ENCODE measurements around the gene ZBTB32. TPM values are rescaled to one million over a fixed set of nuclear protein-coding genes. Genes with fewer than 3 reads are reported as not detected.

The ZBTB32 gene
- total RNA-seq, 1 experiment from 2014 or later = not detected

DNA sequence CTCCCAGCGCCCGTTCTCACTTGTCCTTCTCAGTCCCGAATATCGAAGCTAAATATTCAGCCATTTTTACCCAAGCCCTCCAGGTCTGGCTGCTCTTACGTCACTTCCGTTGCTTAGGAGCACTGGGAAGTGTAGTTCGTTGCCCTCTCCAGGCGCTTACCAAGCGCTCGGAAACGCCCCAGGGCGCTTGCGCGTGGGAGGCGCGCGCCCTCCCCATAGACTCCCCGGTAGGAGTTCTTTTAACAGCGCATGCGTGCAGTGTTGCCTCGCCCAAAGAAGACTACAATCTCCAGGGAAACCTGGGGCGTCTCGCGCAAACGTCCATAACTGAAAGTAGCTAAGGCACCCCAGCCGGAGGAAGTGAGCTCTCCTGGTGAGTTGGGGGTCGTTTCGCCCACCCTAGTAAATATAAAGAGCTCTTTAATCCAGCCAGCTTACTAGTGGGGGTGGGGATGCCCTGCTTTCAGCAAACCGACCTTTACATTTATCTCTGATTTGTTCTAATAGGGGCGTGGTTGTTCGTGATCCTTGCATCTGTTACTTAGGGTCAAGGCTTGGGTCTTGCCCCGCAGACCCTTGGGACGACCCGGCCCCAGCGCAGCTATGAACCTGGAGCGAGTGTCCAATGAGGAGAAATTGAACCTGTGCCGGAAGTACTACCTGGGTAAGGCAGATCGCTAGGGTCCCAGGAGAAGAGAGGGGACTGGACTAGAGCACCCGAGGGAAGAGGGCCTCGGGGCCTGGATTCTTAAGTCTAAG lies 41.1 kb downstream of the ZBTB32 start, which contains the start of the genes PSENEN and U2AF1L4 (continued):
- TF ChIP-seq, protein P1, sequence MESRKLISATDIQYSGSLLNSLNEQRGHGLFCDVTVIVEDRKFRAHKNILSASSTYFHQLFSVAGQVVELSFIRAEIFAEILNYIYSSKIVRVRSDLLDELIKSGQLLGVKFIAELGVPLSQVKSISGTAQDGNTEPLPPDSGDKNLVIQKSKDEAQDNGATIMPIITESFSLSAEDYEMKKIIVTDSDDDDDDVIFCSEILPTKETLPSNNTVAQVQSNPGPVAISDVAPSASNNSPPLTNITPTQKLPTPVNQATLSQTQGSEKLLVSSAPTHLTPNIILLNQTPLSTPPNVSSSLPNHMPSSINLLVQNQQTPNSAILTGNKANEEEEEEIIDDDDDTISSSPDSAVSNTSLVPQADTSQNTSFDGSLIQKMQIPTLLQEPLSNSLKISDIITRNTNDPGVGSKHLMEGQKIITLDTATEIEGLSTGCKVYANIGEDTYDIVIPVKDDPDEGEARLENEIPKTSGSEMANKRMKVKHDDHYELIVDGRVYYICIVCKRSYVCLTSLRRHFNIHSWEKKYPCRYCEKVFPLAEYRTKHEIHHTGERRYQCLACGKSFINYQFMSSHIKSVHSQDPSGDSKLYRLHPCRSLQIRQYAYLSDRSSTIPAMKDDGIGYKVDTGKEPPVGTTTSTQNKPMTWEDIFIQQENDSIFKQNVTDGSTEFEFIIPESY (IDR thresholded peaks at IDR 0.05; ENCODE audit: extremely low read depth, insufficient replicate concordance, low read length) = no peak
- TF ChIP-seq ZFX (IDR thresholded peaks at IDR 0.05) (no peak), SP1 (IDR thresholded peaks at IDR 0.05; ENCODE audit: low read depth) (peak; percentile 52; the same call in 1 of the 2 replicates), CEBPB (IDR thresholded peaks at IDR 0.05; ENCODE audit: low read depth) (no peak), CBX3 (IDR thresholded peaks at IDR 0.05; ENCODE audit: low read depth) (no peak), JUND (IDR thresholded peaks at IDR 0.05) (no peak), EGR1 (IDR thresholded peaks at IDR 0.05; ENCODE audit: low read depth) (peak; percentile 86), FOSL1 (IDR thresholded peaks at IDR 0.05; ENCODE audit: low read depth) (no peak), POLR2AphosphoS5 (IDR thresholded peaks at IDR 0.05; ENCODE audit: low read depth, low read length) (peak; percentile 78), YY1 (IDR thresholded peaks at IDR 0.05; ENCODE audit: extremely low read depth, insufficient replicate concordance, low read depth, low read length) (peak; percentile 85), RAD21 (IDR thresholded peaks at IDR 0.05; ENCODE audit: low read depth) (no peak), SIN3A (IDR thresholded peaks at IDR 0.05; ENCODE audit: low read depth) (0 out of 2 replicates have a peak, but pooled peaks have one; percentile 51)
- TF ChIP-seq, protein P2, sequence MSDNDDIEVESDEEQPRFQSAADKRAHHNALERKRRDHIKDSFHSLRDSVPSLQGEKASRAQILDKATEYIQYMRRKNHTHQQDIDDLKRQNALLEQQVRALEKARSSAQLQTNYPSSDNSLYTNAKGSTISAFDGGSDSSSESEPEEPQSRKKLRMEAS (IDR thresholded peaks at IDR 0.05) = no peak
- TF ChIP-seq, protein P3, sequence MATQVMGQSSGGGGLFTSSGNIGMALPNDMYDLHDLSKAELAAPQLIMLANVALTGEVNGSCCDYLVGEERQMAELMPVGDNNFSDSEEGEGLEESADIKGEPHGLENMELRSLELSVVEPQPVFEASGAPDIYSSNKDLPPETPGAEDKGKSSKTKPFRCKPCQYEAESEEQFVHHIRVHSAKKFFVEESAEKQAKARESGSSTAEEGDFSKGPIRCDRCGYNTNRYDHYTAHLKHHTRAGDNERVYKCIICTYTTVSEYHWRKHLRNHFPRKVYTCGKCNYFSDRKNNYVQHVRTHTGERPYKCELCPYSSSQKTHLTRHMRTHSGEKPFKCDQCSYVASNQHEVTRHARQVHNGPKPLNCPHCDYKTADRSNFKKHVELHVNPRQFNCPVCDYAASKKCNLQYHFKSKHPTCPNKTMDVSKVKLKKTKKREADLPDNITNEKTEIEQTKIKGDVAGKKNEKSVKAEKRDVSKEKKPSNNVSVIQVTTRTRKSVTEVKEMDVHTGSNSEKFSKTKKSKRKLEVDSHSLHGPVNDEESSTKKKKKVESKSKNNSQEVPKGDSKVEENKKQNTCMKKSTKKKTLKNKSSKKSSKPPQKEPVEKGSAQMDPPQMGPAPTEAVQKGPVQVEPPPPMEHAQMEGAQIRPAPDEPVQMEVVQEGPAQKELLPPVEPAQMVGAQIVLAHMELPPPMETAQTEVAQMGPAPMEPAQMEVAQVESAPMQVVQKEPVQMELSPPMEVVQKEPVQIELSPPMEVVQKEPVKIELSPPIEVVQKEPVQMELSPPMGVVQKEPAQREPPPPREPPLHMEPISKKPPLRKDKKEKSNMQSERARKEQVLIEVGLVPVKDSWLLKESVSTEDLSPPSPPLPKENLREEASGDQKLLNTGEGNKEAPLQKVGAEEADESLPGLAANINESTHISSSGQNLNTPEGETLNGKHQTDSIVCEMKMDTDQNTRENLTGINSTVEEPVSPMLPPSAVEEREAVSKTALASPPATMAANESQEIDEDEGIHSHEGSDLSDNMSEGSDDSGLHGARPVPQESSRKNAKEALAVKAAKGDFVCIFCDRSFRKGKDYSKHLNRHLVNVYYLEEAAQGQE (IDR thresholded peaks at IDR 0.05; ENCODE audit: low read depth) = no peak

All from HCT116 (cell line).